Activated naive CD8-positive, alpha-beta T cell treated with anti-CD3 and anti-CD28 coated beads, Interleukin-2, amount 50 U/mL, for 16 hours (primary cell): ENCODE results near the gene ATP2B2.

ENCODE experiments used
- DNase-seq: peaks from one replicate; pipeline ENCODE4 v3.0.0-alpha.2; 2020; ENCODE audit warnings: low read depth, low spot score

The ATP2B2 gene

DNA sequence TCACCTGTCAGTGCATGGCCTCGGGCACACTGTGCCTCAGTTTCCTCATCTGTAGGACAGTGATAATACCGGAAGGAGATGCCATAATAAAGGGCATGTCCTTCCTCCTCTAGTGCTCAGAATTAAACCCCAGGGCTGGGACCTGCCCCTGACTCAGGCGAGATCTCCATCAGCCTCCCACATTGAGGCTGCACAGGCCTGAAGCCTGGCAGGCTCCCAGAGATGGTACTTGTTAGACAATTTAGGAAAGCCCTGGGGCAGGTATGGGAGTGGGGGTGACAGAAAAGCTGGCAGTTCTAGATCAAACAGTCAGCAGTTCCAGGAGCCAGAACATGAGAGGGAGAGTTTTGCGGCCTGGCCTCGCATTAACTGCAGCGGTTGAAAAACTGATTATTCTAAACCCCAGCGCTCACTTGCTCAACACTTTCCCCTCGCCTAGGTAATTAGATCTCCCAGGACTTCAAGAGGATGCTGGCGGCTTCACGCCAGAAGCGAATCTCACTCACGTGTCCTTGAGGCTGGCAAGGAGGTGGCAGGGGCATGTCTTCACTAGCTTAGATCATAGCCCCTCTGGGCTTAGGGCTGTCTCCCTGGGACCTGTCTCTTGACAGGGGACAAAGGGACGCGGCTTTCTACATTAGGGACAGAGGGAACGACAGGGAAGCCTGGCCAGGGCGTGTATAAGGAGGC is 73.1 kb downstream of the ATP2B2 start:
- no peak for DNase-seq

- no peak for DNase-seq
These were observed 74.6 kb downstream of the ATP2B2 start for GRCh38 chr3:10430805-10431204.

DNA sequence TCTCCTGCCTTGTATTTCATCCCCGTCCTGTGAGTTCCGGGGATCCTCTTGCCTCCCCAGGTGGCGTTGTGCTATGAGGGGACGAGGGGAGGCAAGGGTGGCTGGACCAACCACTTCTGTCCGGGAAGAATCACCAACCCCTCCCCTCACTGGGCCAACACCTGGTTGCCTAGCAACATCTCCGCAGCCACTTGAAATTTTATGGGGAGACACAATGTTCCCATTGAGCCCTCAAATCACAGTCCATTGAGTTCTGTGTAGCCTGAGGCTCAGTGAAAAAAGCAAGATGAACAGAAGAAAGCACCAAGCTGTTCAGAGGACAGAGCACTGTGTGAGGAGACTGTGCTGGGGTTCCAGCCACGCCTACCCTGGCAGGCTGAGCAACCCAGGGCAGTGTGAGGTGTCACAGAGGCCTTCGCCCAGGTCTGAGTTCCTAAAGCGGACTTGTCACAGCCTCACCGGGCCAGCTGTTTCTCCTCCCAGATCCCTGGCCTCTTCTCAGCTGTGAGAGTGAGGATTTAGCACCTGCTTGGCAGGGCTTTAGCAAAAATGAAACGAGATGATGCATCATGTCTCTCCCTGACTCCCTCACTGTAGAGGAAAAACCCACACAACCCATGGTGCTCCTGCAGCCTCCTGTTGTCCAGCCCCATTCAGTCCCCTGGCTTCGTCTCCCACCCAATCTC is 76.8 kb downstream of the ATP2B2 start:
- DNase-seq: no peak

GRCh38 chr3:10426346-10427220 is 78.8 kb downstream of the ATP2B2 start:
- DNase-seq: no peak

DNA sequence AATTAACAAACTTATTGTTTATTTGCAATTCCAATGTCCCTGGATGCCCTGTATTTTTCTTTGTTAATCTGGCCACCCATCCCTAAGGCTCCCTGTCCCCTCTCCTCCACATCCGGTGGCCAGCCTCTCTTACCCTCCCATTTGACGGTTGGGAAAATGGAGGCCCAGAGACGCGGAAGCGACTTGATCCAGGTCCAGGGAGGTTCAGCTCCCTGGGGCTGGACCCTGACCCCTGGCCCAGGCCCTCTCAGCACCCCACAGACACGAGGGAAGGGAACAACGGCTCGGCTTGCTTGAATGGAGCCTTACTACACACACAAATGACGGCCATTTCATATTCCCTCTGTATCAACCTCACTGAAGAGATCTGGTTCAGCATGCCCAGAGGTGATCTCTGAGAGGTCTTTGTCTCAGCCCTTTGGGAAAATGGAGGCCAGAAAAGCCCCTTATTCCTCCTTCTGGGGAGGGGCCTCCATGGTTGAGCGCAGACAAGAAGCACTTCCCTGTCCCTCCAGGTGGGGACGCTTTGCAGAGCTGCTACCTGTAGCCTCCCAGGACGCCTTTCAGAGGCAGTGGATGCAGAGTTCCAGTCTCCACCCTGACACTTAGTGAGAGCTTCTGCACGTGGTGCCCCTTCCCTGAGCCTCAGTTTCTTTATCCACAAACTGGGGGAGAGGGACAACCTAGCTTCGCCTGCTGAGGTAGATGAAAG is 82.1 kb downstream of the ATP2B2 start:
- no peak for DNase-seq

DNA sequence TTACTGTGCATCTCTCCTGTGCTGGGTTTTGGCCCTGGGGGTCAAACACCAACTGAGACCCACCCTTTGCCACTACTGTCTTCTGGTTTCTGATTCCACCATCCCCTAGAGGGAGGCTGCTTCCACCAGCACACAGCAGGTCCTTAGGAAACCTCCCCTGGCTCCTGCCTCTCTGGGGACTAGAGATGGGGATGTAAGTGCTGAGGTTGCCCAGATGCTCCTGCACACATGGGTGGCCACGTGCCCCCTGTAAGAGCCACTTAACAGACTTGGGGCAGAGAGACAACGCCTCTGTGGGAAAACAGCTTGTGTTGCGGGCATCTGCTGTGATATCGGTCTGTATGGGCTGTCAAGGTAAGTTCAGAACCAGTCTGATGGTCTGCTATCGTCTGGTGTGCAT is 83.4 kb downstream of the ATP2B2 start:
- DNase-seq: no peak

DNA sequence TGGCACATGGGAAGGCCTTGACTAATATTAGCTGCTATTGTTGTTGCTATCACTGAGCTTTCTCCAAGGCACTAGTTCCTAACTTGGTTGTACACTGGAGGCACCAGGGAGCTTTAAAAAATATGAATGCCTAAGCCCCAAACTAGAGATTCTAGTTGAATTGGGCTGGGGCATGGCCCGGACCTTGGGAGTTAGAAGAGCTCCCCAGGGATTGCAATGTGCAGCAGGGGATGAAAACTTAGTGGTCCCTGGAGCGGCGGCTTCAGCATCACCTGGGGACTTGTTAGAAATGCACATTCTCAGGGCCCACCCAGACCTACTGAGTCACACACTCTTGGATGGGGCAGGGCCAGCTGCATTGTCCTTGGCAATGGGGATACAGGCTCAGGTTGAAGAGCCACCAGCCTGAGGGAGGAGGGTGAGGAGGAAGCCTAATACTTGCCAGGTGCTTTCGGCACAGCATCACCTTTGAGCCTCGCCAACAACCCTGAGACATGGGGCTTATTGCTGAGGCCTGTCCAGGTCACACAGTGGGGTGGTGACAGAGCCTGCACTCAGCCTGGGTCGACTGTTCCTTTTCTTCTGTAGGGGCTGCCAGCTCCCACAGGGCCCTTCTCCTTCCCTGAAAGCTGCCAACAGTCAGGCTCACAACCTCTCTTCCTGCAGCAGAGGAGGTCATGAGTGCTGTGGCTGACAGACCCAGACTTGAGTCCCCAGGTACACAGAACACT is 84.5 kb downstream of the ATP2B2 start:
- no peak for DNase-seq

DNA sequence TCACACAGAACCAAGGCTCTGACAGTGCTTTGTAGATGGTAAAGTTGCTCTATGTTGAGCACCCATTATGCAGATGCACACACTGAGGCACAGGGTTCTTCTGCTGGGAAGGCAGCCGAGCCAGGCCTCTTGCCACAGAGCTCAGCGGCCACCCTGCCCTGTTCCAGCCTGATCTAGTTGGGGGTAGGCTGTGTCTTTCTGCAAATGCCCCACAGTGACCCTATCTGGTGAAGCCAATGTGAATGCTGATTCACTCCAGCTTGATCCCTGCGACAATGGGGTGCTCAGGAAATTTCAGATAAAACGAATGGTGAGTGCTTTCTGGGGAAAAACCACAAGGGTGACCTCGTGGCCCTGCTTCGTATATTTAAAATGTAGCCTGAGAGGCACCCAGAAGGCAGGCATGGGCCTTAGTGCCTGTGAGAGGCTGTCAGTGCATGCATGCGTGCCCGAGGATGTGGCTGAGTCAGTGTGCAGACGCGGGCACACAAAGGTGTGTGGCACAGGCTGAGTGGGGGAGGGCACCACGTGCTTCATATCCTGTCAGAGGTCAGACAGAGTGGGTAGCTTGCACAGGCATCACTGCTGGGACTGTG is 85.7 kb downstream of the ATP2B2 start:
- DNase-seq: no peak

- no peak for DNase-seq
These were observed 87.5 kb downstream of the ATP2B2 start for GRCh38 chr3:10417847-10418246.

- no peak for DNase-seq
These were observed 88.6 kb downstream of the ATP2B2 start for GRCh38 chr3:10416730-10417300.

GRCh38 chr3:10413041-10413440 is 92.3 kb downstream of the ATP2B2 start:
- no peak for DNase-seq

GRCh38 chr3:10411598-10412332 is 93.6 kb downstream of the ATP2B2 start:
- no peak for DNase-seq

- DNase-seq: no peak
These were observed 94.9 kb downstream of the ATP2B2 start for GRCh38 chr3:10410383-10411002.

DNA sequence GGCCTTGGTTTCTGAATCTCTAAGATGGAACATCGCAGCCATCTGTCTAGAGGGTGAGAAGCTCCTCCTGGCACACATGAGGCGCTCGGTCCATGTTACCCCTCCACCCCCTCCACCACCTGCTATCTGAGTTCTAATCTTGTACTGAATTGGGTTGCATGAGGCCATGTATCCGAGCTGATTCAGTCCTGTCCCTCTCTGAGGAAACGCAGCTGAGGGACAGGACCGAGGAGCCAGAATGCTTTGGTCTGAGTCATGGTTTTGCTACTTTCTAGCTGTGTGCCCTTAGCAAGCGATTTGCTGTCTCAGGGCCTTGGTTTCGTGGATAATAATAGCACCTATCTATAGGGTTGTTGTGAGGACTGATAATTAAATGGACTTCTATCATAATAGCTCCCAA is 96.7 kb downstream of the ATP2B2 start:
- DNase-seq: no peak

DNA sequence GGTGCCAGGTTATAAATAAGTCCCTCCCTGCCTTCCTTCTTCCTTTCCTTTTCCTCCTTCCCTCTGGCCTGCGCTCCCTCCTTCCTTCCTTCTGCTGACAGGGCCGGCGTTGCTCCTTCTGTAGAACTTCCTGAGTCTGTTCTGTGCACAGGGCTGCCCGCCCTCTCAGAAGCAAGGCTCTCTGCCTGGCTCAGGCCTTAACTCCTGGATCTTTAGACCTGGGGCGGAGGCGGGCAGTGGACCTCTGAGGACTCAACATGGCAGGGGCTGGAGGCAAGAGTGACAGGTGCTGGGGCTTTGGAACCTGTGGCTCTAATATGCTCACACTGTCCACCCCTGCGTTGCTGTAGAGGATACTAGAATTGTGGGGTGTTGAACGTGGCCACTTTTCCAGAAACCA is 98.0 kb downstream of the ATP2B2 start:
- no peak for DNase-seq

DNA sequence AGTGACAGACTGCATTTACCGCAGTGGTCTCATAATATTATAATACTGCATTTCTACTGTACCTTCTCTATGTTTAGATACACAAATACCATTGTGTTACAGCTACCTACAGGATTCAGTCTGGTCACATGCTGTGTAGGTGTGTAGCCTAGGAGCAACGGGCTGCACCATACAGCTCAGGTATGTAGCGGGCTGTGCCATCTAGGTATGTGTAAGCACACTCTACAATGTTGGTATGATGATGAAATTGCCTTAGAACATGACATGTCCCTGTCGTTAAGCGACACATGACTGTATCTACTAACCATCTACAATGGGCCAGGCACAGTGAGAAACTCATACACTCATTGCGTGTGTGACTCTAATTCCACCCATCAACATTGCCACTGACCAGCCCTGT is 99.0 kb downstream of the ATP2B2 start:
- no peak for DNase-seq

- no peak for DNase-seq
These were observed 99.6 kb downstream of the ATP2B2 start for GRCh38 chr3:10405816-10406215.

DNA sequence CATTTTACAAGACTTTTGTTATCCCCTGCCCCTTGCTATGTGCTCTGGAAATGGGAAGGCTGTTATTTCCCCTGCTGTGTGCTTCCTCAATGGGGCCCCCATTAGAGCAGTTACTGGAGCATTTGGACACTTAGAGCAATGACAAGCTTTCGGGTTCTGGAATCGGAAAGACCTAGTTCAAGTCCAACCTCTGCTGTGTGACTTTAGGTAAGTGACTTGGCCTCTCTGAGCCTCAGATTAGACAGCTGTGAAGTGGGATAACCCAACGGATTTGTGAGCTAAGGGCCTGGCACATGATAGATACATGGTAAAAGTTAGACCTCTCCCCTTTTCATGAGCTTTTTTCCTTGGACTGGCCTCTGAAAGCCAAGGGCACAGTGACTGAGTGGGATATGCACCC is 100.5 kb downstream of the ATP2B2 start:
- no peak for DNase-seq

DNA sequence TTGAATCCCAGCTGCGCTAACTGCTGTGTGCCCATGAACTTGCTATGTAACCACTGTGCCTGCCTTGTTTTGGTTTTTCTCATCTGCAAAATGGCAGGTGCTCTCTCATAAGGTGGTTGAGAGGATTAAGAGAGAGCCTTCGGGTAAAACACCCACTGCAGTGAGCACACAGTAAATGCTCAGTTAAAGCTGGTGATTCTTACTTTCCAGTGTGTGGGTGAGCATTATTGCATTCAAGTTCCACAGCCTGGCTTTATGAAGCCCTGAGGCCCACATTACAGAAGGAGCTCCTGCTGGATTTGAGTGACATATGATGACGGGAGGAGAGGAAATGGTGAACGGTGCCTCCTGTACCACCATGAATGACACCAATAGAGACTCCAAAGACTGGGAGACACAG is 101.0 kb downstream of the ATP2B2 start:
- no peak for DNase-seq
